HG03378 (cell line): ENCODE data around the gene MICAL3.
"Not testable (repeated sequence)": the region's sequence is repeated elsewhere in the genome, so short reads cannot be mapped to it uniquely, and the experiment has no call there.

Experiments used
- ATAC-seq: cut with Tn5 transposase; IDR thresholded peaks from one replicate; pipeline ENCODE4 v1.9.1; 2021; ENCODE audit warnings: mild to moderate bottlenecking, moderate library complexity; ENCODE audit not compliant: unreplicated experiment

Gene MICAL3

DNA sequence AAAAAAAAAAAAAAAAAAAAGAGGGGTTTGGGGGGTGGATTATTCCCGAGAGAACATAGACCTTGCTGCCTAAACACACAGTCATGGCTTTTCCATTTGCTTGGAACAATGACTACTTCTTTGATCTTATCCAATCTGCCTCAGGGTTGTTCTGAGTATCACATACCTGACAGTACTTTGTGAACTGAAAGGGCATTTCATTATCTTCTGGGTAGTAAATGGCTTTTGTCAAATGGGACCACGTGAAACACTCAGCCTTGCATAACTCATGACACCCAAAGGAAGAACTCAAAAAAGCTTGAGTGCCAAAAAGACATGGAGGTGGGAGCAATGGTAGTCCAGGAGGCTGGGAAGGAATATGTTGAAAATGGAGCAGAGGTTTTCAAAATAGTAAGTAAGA, 126.9 kb downstream of the MICAL3 start:
- no peak for ATAC-seq

DNA sequence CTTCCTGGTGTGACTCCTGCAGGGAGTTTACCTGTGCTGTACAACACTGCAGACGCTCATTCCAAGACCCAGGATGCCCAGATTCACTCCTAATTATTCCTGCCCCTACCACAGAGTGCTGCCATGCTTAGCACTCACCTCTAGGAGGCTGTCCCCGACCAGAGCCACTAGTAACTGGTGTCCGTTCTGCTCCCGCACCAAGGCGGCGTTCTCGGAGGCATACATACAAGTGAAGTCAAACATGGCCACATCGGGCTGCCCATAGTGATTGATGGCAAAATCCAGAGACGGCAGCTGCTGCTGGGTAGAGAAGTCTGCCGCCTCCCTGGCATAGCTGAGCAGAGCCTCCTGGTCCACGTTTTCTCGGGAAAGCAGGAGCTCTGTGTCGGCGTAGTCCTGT, 127.8 kb downstream of the MICAL3 start:
- ATAC-seq, result no peak

DNA sequence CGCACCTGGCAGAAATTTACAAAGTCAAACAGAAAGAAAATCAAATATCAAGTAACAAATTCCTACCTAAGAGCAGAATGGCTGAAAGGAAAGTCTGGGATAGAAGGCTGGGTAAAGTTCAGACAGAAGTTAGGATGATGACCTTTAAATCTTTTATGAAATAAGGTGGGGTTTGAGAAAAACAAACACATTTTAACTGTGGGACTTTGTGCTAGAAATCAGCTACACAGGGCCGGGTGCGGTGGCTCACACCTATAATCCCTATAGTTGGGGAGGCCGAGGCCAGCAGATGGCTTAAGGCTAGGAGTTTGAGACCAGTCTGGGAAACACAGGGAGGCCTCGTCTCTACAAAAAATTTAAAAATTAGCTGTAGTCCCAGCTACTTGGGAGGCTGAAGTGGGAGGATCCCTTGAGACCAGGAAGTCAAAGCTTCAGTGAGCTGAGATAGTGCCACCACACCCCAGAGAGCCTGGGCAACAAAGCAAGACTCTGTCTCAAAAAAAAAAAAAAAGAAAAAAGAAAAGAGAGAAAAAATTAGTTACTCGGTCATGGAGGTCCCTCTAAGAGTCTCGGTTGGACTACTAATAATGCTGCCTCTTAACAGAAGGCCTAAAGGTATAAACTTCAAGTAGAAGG, 130.3 kb downstream of the MICAL3 start:
- ATAC-seq, result no peak

DNA sequence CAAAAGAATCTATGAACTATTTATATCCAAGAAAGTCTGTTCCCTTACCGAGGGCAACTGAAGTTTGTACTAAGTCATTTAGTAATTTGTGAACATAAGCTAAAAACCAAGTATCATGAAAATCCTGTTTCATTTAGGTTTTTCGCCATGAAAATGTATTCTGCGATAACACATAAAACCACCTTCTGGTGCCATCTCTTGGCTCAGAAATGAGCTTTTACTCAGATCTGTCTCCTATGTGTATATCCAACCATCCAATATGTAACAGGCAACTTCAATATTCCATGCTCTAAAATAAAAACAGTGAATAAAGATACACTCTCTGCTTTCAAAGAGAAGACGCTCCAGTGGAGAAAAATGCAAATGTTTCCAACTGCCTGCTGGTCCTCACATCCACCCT, 132.0 kb downstream of the MICAL3 start:
- ATAC-seq, result no peak

DNA sequence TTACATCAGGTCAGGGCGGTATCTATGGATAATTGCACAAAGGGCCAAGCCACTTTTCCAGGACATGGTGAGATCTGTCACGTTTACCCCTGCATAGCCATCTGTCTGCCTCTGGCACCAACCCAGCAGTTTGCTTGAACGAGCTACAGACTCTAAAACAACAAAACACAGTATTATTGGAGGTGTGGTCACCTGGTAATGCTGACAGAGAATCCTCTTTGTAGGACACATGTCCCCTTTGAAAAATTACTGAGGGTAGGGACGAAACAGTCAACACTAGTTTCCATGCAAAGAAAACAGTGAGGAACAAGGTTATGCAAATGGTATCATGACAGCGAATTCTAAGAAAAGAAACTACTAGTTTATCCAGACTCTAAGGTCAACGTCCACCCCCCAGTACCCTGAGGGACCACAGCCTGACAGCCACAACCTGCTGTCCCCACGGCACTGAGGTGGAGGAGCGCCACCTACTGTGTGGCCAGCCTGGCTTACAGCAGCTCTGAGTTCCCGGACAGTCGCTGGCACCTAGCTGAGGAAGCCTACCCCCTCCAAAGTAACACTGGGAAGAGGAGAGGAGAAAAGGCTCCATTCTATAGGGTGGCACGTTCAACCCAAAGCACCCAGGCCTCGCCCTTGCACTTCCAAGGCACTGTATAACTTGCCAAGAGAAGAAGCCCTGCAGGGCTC, 132.7 kb downstream of the MICAL3 start:
- no peak for ATAC-seq

DNA sequence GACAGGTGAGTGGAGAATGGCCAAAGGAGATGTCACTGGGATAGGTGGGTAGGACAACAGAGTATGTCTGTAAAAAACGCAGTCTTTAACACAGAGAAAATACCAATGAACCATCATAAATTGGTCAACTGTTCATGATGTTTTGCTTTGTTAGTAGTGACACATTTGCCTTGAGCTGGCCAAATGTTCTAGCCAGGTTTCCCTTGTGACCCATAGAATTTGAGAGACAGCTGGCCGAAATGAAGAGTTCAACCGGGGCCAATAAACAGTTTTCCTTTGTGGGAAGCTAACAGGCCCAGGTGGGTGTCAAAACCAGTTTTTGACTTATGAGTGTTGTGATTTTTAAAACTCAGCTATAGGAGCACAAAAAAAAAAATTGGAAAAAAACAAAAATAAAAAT, 133.5 kb downstream of the MICAL3 start:
- no peak for ATAC-seq

DNA sequence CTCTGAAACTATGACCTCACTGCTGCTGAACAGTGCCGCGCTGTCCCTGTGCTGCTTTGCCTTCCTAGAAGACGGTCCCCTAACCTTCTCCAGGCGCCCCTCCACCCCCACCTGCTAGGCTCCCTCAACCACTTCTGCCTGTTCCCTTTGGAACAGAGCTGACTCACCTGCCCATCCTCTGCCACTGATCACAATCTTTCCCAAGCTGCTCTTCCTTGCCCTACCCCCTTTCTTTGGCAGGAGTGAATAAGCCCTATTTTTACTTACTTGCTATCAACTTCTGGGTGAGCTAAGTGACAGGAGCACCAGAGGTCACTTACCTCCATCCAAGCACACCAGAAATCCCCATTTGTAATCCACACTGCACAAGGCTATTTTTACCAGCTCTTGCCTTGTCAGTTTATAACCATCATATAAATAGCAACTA, 134.1 kb downstream of the MICAL3 start:
- no peak for ATAC-seq

DNA sequence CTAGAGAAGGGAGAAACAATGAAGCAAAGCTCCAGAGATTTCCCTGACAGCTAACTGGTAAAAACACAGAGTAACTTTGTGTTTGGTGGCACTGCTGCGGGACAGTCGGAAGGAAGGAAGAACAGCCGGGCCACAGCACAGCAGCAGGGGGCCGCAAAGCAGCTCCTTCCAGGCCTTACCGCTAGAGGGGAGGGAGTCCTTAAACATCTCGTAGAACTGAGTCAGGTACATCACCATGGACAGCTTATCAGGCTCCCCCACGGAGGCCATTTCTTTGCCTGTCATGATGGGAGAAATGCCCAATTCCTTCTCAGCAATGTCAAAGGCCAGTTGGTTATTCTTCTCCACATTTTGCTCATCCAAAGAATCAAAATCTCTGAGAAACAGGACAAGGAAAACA, 135.5 kb downstream of the MICAL3 start:
- no peak for ATAC-seq

DNA sequence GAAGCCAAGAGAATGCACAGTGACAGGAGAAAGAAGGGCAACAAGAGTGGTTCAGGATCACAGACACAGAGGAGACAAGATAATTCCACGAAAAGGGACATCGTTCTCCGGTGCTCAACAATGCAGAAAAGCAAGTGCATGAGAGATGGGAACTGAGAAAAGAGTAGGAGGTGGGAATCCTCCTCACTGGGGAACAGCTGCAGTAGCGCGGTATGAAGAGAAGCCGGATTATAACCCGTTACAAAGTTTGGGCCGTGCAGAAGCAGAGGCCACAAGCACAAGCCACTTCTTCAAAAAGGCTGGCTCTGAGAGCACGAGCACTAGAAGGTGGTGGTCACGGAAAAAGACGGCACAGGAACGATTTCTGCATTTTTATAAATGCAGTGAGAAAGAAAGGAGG, 135.9 kb downstream of the MICAL3 start:
- ATAC-seq, result no peak

DNA sequence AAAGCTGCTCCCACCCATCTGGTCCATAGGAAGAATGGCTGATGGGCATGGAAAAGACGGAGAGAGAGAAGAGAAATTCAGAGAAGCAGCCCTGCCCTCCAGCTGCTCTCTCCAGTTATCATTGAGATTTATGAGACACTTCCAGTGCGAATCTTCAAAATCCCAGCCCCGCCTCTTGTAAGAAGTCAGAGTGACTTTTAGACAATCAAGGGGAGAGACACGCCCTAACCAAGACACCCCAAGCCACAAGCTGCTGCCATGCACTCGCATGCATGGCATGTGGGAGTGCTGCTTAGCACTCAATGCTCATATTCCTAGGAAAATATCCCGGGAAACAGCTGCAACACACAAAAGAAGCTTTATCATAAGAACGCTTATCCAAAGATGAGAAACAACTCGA, 139.5 kb downstream of the MICAL3 start:
- ATAC-seq, result no peak

DNA sequence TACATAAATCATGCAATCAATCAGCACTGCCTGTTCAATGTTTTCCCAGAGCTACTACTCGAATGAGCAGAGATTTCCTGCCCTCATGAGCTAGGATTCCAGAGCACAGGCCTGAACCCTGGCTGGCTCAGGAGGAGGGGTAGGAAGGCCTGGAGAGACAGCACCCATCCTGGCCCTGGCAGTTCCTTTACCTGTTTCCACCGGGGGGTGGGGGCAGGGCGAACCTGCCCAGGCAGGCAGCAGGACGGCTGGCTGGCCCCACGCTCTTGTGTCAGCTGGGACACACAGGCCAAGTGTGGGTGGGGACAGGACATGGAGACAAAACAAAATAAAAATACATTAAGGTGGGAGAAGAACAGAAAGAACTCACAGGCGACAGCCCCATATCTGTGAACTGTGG, 140.3 kb downstream of the MICAL3 start:
- ATAC-seq, result no peak

DNA sequence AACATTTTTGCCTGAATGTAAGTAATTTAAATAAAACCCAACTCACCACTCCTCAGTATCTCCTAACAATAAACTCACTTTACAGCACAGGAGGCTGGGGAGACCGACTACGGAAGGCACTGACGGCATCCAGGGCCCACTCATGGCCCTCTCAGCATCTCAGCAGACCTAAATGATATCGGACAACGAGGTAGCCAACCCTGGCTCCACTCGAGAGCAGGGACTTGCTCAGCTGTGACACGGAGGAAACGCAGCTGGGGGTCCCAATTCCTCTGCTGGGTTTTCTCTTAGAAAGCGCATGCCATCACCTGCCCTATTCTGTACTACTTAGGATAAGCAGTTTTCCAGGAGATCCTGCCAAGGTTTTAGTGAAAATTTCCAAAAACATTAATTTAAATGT, 141.0 kb downstream of the MICAL3 start:
- ATAC-seq, result no peak

DNA sequence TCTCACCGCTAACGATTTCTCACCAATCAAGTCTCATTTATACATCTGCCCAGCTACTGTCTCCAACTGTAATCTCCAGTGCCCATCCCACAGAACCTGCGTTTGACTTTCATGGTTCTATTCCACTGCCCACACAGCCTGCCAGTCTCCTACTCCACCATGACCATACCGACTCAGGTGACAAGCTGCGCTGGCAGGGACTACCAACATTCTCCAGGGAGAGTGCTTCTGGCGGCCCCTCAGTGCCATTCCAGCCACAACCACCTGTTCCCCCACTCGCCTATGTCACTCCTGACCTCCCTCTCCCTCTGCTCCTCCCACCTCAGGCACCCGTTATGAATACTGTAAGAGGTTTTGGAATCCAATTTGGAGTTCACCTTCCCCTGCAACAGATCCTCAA, 141.6 kb downstream of the MICAL3 start:
- no peak for ATAC-seq

DNA sequence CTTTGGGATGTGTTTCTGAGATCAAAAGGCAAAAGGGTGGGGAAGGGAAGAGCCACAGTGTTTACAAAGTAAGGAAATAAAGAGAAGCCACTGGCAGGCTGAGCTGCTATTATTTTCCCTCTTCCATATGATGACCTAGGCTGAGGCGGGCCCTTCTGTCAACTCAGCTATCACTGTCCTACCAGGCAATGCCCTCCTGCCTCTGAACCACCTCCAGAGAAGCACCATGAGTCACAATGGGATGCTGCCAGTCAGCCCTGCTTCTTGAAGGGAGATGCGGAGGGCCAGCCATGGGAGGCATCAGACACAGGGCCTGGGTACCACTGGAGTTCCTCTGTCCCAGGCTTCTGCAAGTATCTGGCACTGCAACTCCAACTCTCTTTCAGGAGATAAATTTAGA, 142.2 kb downstream of the MICAL3 start:
- ATAC-seq, result no peak

DNA sequence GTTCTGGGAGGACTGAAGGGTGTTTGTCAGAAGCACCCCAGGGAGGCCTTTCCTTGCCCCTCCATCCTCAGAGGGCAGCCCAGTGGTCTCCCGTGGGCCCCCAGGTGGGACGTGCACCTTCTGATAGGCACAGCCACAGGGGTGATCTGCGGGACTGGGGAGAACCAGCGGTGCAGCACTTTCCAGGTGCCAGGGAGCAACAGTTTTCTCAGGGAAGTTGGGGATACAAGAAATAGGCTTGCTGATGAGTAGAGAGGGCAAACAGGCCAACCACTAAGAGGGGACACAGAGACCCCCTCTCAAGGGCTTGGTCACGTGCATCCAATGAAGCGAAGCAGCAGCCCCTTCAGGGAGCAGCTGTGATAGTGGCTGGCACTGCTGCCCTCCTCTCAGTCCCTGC, 143.0 kb downstream of the MICAL3 start:
- no peak for ATAC-seq

DNA sequence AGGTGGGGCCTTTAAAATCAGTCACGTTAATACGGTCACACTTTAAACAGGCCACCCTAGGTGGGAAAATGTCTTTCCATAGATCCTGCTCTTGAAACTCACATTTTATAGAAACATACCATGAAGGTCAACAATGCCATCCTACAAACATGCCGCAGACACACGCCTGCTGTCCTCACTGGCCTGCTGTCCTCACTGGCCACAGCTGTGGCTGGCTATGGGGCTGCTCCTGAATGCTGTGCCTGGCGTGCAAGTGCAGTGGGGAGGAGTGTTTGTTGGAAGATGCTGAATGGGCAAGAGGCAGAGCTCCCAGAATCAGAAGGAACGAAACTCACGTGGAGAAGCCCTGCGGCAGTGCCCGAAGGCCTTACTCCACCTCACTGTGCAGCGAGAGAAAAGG, 143.9 kb downstream of the MICAL3 start:
- ATAC-seq, result no peak

DNA sequence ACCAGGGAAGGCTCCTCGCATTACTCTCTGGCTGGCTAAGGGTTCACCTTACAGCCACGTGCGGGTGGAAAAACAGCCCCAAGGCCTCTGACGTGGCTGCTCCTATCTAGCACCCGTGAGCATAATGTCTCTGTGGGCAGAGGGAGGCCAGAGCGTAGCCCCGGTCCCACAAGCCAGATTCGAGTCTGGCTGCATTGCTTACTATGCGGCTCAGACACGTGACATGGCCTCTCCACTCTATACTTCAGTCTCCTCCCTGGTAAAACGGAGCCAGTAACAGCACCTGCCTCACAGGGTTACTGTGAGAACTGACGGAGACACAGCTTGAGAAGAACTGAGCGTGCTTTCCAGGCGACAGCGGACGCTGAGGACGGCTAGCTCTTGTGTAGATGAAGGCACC, 144.3 kb downstream of the MICAL3 start:
- ATAC-seq, result no peak

DNA sequence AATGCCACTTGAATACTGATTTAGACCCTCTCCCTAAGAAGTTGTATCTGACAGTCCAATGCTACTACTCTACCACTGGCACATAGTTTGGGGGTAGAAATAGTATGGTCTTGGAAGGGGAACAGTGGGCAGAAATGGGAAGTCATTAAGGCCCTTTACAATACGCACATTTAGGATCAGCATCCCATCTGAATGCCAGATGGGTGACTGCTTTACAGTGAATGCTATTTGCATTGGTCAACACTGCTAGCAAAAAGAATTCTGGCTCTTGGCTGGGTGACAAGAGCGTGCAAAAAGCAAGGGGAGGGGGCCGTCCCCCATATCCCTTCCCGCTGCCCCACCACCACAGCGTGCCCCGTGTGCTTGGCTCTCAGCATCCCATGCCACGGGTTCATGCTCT, 145.4 kb downstream of the MICAL3 start:
- ATAC-seq, result no peak

DNA sequence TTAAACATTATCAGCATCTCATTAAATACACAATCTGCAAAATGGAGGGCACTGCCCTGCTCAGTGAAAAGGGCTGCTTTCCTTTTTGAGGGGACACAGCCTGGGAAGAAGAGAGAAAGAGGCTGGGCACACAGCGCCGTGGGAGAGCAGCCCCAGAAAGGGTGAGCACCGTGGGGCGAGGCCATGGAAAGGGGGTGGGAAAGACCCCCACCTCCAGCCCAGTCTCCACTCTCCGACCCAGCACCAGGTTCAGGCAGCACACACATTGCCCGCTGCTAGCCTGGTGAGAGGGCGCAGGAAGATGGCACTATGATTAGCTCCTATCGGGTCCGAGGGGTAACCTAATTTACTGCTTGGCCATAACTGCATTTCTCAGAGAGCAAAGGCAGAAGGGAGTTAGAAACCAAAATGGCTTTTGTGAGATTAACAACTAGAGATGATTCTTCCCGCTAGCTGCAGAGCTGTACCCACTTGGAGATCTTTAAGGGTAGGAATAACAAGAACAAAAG, 146.1 kb downstream of the MICAL3 start:
- ATAC-seq, result no peak

DNA sequence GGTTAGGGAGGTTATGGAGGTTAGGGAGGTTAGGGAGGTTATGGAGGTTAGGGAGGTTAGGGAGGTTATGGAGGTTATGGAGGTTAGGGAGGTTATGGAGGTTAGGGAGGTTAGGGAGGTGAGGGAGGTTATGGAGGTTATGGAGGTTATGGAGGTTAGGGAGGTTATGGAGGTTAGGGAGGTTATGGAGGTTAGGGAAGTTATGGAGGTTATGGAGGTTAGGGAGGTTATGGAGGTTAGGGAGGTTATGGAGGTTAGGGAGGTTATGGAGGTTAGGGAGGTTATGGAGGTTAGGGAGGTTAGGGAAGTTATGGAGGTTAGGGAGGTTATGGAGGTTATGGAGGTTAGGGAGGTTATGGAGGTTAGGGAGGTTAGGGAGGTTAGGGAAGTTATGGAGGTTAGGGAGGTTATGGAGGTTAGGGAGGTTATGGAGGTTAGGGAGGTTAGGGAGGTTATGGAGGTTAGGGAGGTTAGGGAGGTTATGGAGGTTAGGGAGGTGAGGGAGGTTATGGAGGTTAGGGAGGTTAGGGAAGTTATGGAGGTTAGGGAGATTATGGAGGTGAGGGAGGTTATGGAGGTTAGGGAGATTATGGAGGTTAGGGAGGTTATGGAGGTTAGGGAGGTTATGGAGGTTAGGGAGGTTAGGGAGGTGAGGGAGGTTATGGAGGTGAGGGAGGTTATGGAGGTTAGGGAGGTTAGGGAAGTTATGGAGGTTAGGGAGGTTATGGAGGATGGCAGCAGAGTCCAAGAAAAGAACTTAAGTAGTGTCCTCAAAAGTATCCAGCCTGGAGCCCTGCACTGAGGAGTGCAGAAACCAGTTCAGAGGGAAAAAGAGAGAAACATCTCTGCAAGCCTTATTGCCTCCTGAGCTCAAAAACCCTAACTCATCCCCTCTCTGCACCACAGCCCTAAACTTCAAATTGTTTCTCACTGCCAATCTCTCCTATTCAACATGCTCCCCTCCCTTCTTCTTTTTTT, 147.2 kb downstream of the MICAL3 start:
- ATAC-seq, result not testable (repeated sequence)

DNA sequence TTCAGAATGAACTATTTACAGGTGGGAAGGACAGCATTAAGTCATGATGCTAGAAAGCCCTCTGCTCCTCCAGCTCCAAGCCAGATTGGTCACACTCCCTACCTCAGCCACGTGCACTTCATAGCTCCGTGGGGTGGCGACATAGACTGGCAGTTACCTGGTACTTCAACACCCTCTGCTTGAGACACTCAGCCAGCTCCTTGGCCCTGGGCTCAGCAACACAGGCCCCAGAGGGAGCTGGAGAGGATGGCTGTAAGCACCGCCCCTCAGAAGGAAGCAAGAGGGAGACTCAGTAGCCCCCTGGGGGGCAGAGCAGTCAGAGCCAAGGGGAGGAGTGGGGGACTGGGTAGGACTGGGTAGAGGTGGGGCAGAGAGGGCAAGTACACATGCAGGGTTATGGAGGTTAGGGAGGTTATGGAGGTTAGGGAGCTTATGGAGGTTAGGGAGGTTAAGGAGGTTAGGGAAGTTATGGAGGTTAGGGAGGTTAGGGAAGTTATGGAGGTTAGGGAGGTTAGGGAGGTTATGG, 148.0 kb downstream of the MICAL3 start:
- no peak for ATAC-seq
